Bronchial epithelial cell (primary cell): ENCODE data around the gene GRK5. TPM values are rescaled to one million over a fixed set of nuclear protein-coding genes. Genes with fewer than 3 reads are reported as not detected.

ENCODE experiments used
- DNase-seq: peaks from one replicate; pipeline ENCODE4 v3.0.0-alpha.2; 2010; ENCODE audit warnings: low read depth
- FAIRE-seq: peaks from 2 replicates; lab custom pipeline; 2011; peaks lifted over from hg19 to GRCh38; lab: Jason Lieb, UNC
- H3K27me3 ChIP-seq: 2 replicates; pipeline ENCODE4 v1.5.1; 2011; ENCODE audit warnings: low read length; ENCODE audit not compliant: control insufficient read depth, insufficient read depth
- H3K36me3 ChIP-seq: 2 replicates; pipeline ENCODE4 v1.5.1; 2011; ENCODE audit warnings: low read length; ENCODE audit not compliant: control insufficient read depth, insufficient read depth
- H3K4me3 ChIP-seq: 2 replicates; pipeline ENCODE4 v1.5.1; 2011; ENCODE audit warnings: mild to moderate bottlenecking, low read depth, low read length, control low read depth
- total RNA-seq: library from RNA; depleted of rRNA; stranded (reverse); fragments of >200 nt; gene quantifications from 2 replicates; pipeline ENCODE4 v1.2.1, GENCODE V29; 2014
- TF ChIP-seq, protein P1 (sequence below): IDR thresholded peaks from 2 replicates; pipeline ENCODE4 v1.5.1; 2011; ENCODE audit warnings: mild to moderate bottlenecking, moderate library complexity, low read length, control low read depth, inconsistent platforms; ENCODE audit not compliant: insufficient read depth, severe bottlenecking

The GRK5 gene
- total RNA-seq, 1 donor from 2014 or later = 2.4 TPM

DNA sequence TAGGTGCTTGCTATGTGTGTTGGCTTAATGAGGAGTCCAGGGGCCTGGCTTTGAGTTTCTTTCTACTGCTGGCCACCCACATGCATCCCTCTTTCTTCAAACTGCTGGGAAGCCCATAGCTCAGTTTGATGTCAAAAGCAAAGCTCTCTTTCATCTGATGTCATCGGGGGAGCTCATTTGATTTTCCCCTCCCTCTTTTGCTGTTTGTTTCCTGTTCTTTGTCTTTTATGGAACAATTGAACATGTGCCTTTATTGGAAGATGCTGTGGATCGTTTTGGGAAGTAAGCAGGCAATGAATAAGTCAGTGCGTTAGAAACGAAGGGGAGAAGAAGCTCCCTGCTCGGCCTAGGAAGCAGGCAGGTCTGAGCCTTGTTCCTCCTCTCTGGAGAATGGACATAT lies 140.7 kb downstream of the GRK5 start:
- DNase-seq (no peak), FAIRE-seq (no peak)
- Histone ChIP-seq H3K27me3 (no peaks in the 10 kb centered on the region), H3K36me3 (no peaks in the 10 kb centered on the region), H3K4me3 (no peak overlapping the region)
- TF ChIP-seq, protein P1, sequence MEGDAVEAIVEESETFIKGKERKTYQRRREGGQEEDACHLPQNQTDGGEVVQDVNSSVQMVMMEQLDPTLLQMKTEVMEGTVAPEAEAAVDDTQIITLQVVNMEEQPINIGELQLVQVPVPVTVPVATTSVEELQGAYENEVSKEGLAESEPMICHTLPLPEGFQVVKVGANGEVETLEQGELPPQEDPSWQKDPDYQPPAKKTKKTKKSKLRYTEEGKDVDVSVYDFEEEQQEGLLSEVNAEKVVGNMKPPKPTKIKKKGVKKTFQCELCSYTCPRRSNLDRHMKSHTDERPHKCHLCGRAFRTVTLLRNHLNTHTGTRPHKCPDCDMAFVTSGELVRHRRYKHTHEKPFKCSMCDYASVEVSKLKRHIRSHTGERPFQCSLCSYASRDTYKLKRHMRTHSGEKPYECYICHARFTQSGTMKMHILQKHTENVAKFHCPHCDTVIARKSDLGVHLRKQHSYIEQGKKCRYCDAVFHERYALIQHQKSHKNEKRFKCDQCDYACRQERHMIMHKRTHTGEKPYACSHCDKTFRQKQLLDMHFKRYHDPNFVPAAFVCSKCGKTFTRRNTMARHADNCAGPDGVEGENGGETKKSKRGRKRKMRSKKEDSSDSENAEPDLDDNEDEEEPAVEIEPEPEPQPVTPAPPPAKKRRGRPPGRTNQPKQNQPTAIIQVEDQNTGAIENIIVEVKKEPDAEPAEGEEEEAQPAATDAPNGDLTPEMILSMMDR = no peak

DNA sequence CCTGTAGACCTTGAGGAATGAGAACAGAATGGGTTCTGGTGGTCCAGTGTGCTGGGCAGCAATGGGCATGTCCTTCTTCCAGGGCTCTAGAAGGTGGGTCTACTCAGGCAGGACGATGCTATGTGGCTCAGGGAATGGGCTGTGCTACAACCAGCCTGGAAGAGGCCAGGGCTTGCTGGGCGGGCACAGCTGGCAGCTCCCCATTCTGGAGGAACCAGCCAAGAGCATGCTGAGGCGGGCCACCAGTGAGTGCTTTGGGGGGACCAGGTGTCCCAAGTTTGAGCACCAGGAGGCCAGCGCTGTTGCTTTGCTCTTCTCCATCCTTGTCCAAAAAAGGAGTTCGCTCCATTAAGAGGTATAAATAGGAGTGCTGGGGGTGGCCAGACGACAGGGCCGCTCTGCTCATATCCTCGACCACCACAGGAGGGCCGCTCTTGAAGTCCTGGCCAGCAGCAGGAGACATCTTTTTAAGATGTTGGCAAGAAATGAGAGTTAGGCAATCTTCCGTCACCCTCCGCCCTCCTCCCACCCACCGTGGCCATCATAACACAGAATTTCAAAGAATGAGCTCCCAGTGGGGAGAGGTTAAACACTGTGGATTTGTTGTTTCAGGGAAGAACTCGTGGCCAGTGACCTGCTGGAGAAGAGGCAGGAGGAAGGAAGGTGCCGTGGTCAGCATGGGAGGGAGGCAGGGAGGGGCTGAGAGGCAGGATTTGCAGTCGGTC lies 141.3 kb downstream of the GRK5 start:
- DNase-seq (no peak), FAIRE-seq (no peak)
- TF ChIP-seq, protein P1 = no peak
- H3K4me3 ChIP-seq = no peak overlapping the region
- no peaks in the 10 kb centered on the region for H3K36me3 ChIP-seq
- no peaks in the 10 kb centered on the region for H3K27me3 ChIP-seq

DNA sequence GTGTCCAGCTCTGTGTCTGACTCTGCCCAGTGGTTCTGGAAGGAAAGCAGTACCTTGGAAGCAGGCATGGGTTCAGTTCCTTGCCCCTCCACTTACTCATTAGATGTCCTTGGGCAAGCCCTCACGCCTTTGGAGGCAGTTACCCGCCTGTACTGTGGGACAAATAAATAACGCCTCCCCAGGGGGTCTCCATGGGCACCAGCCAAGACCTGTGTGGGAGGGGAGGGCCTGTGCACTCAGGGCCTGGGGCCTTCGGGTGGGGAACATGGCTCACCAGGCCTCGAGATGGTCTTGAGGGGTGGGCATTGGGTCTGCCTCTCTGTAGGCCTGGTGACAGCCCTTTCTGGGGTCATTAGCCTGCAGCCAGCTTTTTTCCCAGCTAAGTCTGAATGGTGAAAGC lies 142.0 kb downstream of the GRK5 start:
- Histone ChIP-seq H3K4me3 (no peak overlapping the region), H3K27me3 (no peaks in the 10 kb centered on the region), H3K36me3 (no peaks in the 10 kb centered on the region)
- no peak for FAIRE-seq
- TF ChIP-seq, protein P1 = no peak
- DNase-seq = no peak

DNA sequence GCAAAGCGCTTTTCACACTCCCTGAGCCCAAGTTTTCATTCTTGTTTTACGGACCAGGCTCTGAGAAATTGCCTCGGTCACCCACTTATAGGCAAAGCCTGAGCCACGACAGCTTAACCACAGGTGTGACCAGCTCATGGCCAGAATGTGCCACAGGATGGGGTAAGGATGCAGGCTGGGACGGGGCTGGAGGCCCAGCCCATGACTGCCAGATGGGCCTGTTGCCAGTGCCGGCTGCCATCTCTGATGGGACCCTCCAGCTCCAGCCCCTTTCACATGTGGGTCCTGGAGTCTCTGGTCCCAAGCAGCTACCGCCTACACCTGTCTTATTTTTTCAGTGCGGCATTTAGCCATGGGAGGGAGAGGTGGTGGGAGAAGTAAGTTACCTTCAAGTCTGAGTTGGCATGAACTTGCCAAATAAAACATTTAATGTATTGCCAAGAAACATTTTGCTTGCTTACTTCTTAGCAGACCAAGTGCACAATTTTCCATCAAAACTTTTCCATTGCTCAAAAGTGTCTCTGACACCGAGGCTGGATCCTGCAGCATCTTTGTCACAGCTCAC lies 142.6 kb downstream of the GRK5 start:
- no peaks in the 10 kb centered on the region for H3K36me3 ChIP-seq
- no peaks in the 10 kb centered on the region for H3K27me3 ChIP-seq
- DNase-seq = no peak
- no peak for FAIRE-seq
- TF ChIP-seq, protein P1 = no peak
- H3K4me3 ChIP-seq = no peak overlapping the region

DNA sequence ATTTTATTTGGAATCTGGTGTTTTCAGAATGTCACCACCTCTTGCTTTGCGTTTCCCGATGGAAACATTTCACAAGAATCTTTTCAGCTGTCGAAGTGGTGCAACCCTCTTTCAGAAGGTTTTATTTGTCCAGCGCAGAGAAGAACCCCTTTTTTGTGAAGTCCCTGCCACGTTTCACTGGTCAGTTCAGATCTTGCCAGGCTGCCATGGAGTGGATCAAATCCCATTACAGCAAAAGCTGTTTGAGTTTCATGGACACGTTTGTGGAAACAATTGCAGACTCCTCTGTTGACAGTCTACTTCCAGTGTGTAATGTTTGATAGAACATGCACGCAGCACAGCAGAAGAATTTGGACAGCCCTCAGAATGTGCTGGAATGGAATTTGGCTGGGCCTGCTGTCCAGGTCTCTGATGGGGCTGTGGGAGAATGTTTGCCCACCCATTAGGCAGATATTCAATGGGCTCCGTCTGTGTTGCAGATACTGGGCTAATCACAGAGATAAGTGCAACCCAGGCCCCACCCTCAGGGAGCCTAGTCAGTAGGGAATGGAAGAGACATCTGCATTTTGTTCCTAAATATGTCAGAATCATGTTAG lies 143.2 kb downstream of the GRK5 start:
- TF ChIP-seq, protein P1 = no peak
- no peak for FAIRE-seq
- no peak for DNase-seq

DNA sequence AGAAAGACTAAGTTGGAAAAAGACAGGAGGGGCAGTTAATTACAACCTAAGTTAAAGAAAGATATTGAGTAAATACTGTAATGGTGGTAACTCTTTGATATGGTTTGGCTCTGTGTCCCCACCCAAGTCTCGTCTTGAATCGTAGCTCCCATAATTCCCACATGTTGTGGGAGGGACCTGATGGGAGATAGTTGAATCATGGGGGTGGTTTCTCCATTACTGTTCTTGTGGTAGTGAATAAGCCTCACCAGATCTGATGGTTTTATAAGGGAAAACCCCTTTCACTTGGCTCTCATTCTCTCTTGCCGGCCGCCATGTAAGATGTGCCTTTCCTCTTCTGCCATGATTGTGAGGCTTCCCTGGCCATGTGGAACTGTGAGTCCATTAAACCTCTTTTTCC lies 143.8 kb downstream of the GRK5 start:
- TF ChIP-seq, protein P1 = no peak
- no peak for FAIRE-seq

More for the DNA sequence above, 143.2 kb downstream of the GRK5 start:
- H3K36me3 ChIP-seq = no peaks in the 10 kb centered on the region
- H3K4me3 ChIP-seq = no peak overlapping the region
- H3K27me3 ChIP-seq = no peaks in the 10 kb centered on the region

More for the DNA sequence above, 143.8 kb downstream of the GRK5 start:
- Histone ChIP-seq H3K4me3 (no peak overlapping the region), H3K27me3 (no peaks in the 10 kb centered on the region), H3K36me3 (no peaks in the 10 kb centered on the region)
- DNase-seq = no peak
